Loucy (cell line): ENCODE data around the gene KDM4C.

ENCODE experiments used
- H2AFZ ChIP-seq: fragments of 200-600 bp; sonication (generic); 2 replicates; pipeline ENCODE4 v1.6.0; 2016; ENCODE audit warnings: antibody characterized with exemption, mild to moderate bottlenecking, low read length, moderate library complexity
- H3F3A ChIP-seq: fragments of 200-600 bp; 2 replicates; pipeline ENCODE4 v1.6.0; 2016; ENCODE audit warnings: antibody characterized with exemption, low read depth, mild to moderate bottlenecking
- H3K27me3 ChIP-seq: fragments of 200-600 bp; sonication (generic); 2 replicates; pipeline ENCODE4 v1.6.1; 2014; ENCODE audit warnings: low read length, mild to moderate bottlenecking; ENCODE audit not compliant: insufficient read depth, poor library complexity, severe bottlenecking
- H3K36me3 ChIP-seq: fragments of 200-600 bp; sonication (generic); 2 replicates; pipeline ENCODE4 v1.6.1; 2016; ENCODE audit warnings: low read length; ENCODE audit not compliant: insufficient read depth
- H3K4me1 ChIP-seq: fragments of 200-600 bp; sonication (generic); 2 replicates; pipeline ENCODE4 v1.5.1; 2014; ENCODE audit warnings: low read length, mild to moderate bottlenecking; ENCODE audit not compliant: insufficient read depth, poor library complexity, severe bottlenecking
- H3K4me2 ChIP-seq: fragments of 200-600 bp; sonication (generic); 2 replicates; pipeline ENCODE4 v1.6.0; 2014; ENCODE audit warnings: antibody characterized with exemption, low read length, low read depth, mild to moderate bottlenecking; ENCODE audit not compliant: poor library complexity, severe bottlenecking
- H3K4me3 ChIP-seq: fragments of 200-600 bp; sonication (generic); 2 replicates; pipeline ENCODE4 v1.5.1; 2014; ENCODE audit warnings: low read length, mild to moderate bottlenecking, mixed read lengths; ENCODE audit not compliant: poor library complexity, severe bottlenecking
- H3K79me2 ChIP-seq: fragments of 200-600 bp; sonication (generic); 2 replicates; pipeline ENCODE4 v1.6.1; 2014; ENCODE audit warnings: low read length; ENCODE audit not compliant: insufficient read depth
- H3K9ac ChIP-seq: fragments of 200-600 bp; sonication (generic); 2 replicates; pipeline ENCODE4 v1.6.0; 2014; ENCODE audit warnings: mild to moderate bottlenecking, low read depth, low read length, moderate library complexity; ENCODE audit not compliant: poor library complexity, severe bottlenecking
- H3K9me2 ChIP-seq: fragments of 200-600 bp; sonication (generic); replicated peaks from 2 replicates; pipeline ENCODE4 v1.6.1; 2016; ENCODE audit warnings: low read depth, low read length, mixed read lengths
- H3K9me3 ChIP-seq: fragments of 200-600 bp; sonication (generic); 2 replicates; pipeline ENCODE4 v1.6.1; 2014; ENCODE audit warnings: mild to moderate bottlenecking, antibody characterized with exemption, low read length, low read depth; ENCODE audit not compliant: insufficient read depth
- H4K20me1 ChIP-seq: fragments of 200-600 bp; sonication (generic); 2 replicates; pipeline ENCODE4 v1.6.0; 2014; ENCODE audit warnings: antibody characterized with exemption, low read length, mild to moderate bottlenecking; ENCODE audit not compliant: insufficient read depth, poor library complexity, severe bottlenecking
- EZH2phosphoT487 ChIP-seq: fragments of 200-600 bp; IDR thresholded peaks from 2 replicates; pipeline ENCODE4 v1.6.1; 2018; ENCODE audit warnings: antibody characterized with exemption, mild to moderate bottlenecking, moderate library complexity, borderline replicate concordance
- TF ChIP-seq, protein P1 (sequence below): fragments of 200-600 bp; sonication (generic); conservative IDR thresholded peaks from 2 replicates; pipeline ENCODE4 v1.5.1; 2014; ENCODE audit warnings: mild to moderate bottlenecking, antibody characterized with exemption, low read length

The KDM4C gene

GRCh38 chr9:7055171-7055903, 297.6 kb downstream of the KDM4C start:
- Histone ChIP-seq H2AFZ (no peak overlapping the region), H3K9me2 (no peaks in the 10 kb centered on the region), H3K4me3 (no peak overlapping the region), H3K36me3 (0 out of 2 replicates have a peak, but pooled peaks cover 4% of the 10 kb centered on the region), H3K27me3 (no peaks in the 10 kb centered on the region), H3K9me3 (no peaks in the 10 kb centered on the region), H4K20me1 (no peaks in the 10 kb centered on the region), H3K4me2 (no peak overlapping the region), H3K79me2 (no peaks in the 10 kb centered on the region), H3K9ac (no peak overlapping the region), H3F3A (no peaks in the 10 kb centered on the region), H3K4me1 (peaks cover 11% of the 10 kb centered on the region)
- no peak for TF ChIP-seq EZH2phosphoT487
- TF ChIP-seq, protein P1, sequence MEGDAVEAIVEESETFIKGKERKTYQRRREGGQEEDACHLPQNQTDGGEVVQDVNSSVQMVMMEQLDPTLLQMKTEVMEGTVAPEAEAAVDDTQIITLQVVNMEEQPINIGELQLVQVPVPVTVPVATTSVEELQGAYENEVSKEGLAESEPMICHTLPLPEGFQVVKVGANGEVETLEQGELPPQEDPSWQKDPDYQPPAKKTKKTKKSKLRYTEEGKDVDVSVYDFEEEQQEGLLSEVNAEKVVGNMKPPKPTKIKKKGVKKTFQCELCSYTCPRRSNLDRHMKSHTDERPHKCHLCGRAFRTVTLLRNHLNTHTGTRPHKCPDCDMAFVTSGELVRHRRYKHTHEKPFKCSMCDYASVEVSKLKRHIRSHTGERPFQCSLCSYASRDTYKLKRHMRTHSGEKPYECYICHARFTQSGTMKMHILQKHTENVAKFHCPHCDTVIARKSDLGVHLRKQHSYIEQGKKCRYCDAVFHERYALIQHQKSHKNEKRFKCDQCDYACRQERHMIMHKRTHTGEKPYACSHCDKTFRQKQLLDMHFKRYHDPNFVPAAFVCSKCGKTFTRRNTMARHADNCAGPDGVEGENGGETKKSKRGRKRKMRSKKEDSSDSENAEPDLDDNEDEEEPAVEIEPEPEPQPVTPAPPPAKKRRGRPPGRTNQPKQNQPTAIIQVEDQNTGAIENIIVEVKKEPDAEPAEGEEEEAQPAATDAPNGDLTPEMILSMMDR: no peak

DNA sequence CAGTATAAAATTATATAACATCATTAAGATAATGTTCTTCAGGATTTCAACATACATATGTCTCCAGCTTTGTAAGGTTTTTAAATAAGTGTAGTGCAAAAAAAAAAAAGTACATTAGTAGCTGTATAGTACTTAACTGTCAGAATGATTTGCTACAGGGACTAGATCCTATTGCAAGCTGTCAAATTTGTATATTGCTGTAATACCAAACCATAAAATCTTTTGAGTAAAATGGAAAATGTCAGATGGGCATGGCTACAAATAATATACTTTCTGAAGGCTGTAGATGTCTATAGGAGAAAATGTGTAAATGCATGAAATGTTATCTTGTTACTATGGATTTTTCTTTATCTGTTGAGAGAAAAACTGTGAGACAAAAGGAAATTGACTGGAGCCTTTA, 298.5 kb downstream of the KDM4C start:
- no peaks in the 10 kb centered on the region for H3K79me2 ChIP-seq
- no peaks in the 10 kb centered on the region for H3K9me2 ChIP-seq
- no peak overlapping the region for H3K4me3 ChIP-seq
- H3K4me1 ChIP-seq: peaks cover 11% of the 10 kb centered on the region
- TF ChIP-seq, protein P1: no peak
- no peak for TF ChIP-seq EZH2phosphoT487
- H3K36me3 ChIP-seq: 0 out of 2 replicates have a peak, but pooled peaks cover under 1% of the 10 kb centered on the region
- H3K27me3 ChIP-seq: no peaks in the 10 kb centered on the region
- H3K4me2 ChIP-seq: no peak overlapping the region
- H2AFZ ChIP-seq: no peak overlapping the region
- no peak overlapping the region for H3K9ac ChIP-seq
- no peaks in the 10 kb centered on the region for H3K9me3 ChIP-seq
- H4K20me1 ChIP-seq: no peaks in the 10 kb centered on the region
- no peaks in the 10 kb centered on the region for H3F3A ChIP-seq

- Histone ChIP-seq H3K36me3 (no peaks in the 10 kb centered on the region), H3K79me2 (no peaks in the 10 kb centered on the region), H3K9me3 (no peaks in the 10 kb centered on the region), H3K4me2 (no peak overlapping the region), H3F3A (no peaks in the 10 kb centered on the region), H3K9ac (no peak overlapping the region), H3K27me3 (no peaks in the 10 kb centered on the region), H2AFZ (no peak overlapping the region), H3K9me2 (no peaks in the 10 kb centered on the region), H3K4me3 (no peak overlapping the region), H4K20me1 (no peaks in the 10 kb centered on the region), H3K4me1 (peaks cover 11% of the 10 kb centered on the region)
- no peak for TF ChIP-seq EZH2phosphoT487
- TF ChIP-seq, protein P1: no peak
These were observed 300.7 kb downstream of the KDM4C start for GRCh38 chr9:7058473-7058872.
